Measurements from ENCODE around the gene PPM1F. TPM values are rescaled to one million over a fixed set of nuclear protein-coding genes. Genes with fewer than 3 reads are reported as not detected.

Gene PPM1F
- total RNA-seq, 1 experiment from 2014 or later = 21.1 TPM

GRCh38 chr22:21990445-21991303 is 38.0 kb upstream of the PPM1F start:
- no peaks in the 10 kb centered on the region for H4K20me1 ChIP-seq (ENCODE audit: control insufficient read depth, insufficient read depth, insufficient read length)
- no peaks in the 10 kb centered on the region for H3K9me3 ChIP-seq (ENCODE audit: control insufficient read depth, low read depth, low read length)
- no peak overlapping the region for H3K14ac ChIP-seq (ENCODE audit: insufficient read depth, low read length)
- peak overlapping the region in 1 of 3 experiments; percentile 1; a peak in 1 of 7 replicates for H3K27ac Mint-ChIP-seq
- no peak for DNase-seq
- no peak overlapping the region for H3K56ac ChIP-seq (ENCODE audit: insufficient read length, low read depth, low read length)
- H2BK20ac ChIP-seq (ENCODE audit: low read depth, low read length, poor library complexity, severe bottlenecking) = no peak overlapping the region
- H3K36me3 Mint-ChIP-seq (ENCODE audit: insufficient read depth in 1 of 3, low read depth in 3 of 3) = no peaks in the 10 kb centered on the region
- no peaks in the 10 kb centered on the region for H3K23me2 ChIP-seq (ENCODE audit: insufficient read length, low read depth, low read length, poor library complexity, severe bottlenecking)
- H2BK12ac ChIP-seq (ENCODE audit: insufficient read length, low read depth, low read length) = no peak overlapping the region
- no peaks in the 10 kb centered on the region for H3K9me3 Mint-ChIP-seq
- H2AFZ ChIP-seq (ENCODE audit: low read length) = no peak overlapping the region
- H3K4me2 ChIP-seq (ENCODE audit: insufficient read depth, insufficient read length, low read length) = no peak overlapping the region
- H4K8ac ChIP-seq (replicated peaks; ENCODE audit: insufficient read length, low read depth, low read length) = no peak overlapping the region
- no peak overlapping the region for H4K91ac ChIP-seq (ENCODE audit: insufficient read length, low read depth, low read length)
- no peak overlapping the region for H3K4me3 Mint-ChIP-seq
- H3K79me1 ChIP-seq (ENCODE audit: insufficient read depth, low read depth, low read length, poor library complexity, severe bottlenecking) = no peaks in the 10 kb centered on the region
- H3K18ac ChIP-seq (ENCODE audit: insufficient read length, low read depth, low read length) = no peak overlapping the region
- no peak overlapping the region for H3T11ph ChIP-seq (ENCODE audit: low read length)
- H3K27ac ChIP-seq (ENCODE audit: insufficient read length, low read depth, low read length) = no peak overlapping the region
- H3K23ac ChIP-seq (ENCODE audit: insufficient read length, low read depth, low read length) = no peak overlapping the region
- H4K5ac ChIP-seq (ENCODE audit: insufficient read length, low read depth, low read length) = no peak overlapping the region
- no peak overlapping the region for H3K4ac ChIP-seq (ENCODE audit: low read depth, low read length)
- H2AK5ac ChIP-seq (ENCODE audit: insufficient read length, low read length) = no peak overlapping the region
- no peak overlapping the region for H2BK120ac ChIP-seq (ENCODE audit: low read depth, low read length, poor library complexity, severe bottlenecking)
- H3K9ac ChIP-seq (ENCODE audit: extremely low read depth, insufficient read length, low read length) = no peak overlapping the region
- no peaks in the 10 kb centered on the region for H3K4me1 Mint-ChIP-seq
- peak; percentile 30; the same call in 2 of the 3 replicates for TF ChIP-seq CTCF (conservative IDR thresholded peaks at IDR 0.05)
- H3K27me3 Mint-ChIP-seq (ENCODE audit: low read depth) = peaks cover 98% of the 10 kb centered on the region
- H2BK5ac ChIP-seq (ENCODE audit: insufficient read length, low read length) = no peak overlapping the region
- H2BK15ac ChIP-seq (ENCODE audit: low read depth, low read length) = no peak overlapping the region
- no CpG with 5 or more reads among the region's 16 CpGs for WGBS (ENCODE audit: extremely low coverage, insufficient read length, low lambda C conversion rate)
- H3K27me3 ChIP-seq (ENCODE audit: insufficient read depth, low read length) = peaks cover 39% of the 10 kb centered on the region; the same call in 1 of the 2 replicates
- H3K4me1 ChIP-seq (ENCODE audit: insufficient read depth, low read length) = no peaks in the 10 kb centered on the region
- H3K79me2 ChIP-seq (ENCODE audit: insufficient read depth, low read length) = no peaks in the 10 kb centered on the region

Measured in H9 (cell line).